Astrocyte (in vitro differentiated cells and primary cell): ENCODE measurements around the gene PLSCR1. TPM values are rescaled to one million over a fixed set of nuclear protein-coding genes. Genes with fewer than 3 reads are reported as not detected.

ENCODE experiments used
- DNase-seq: peaks from one replicate; pipeline ENCODE4 v3.0.0-alpha.2; 2010; ENCODE audit warnings: low read depth
- FAIRE-seq: peaks from 2 replicates; lab custom pipeline; 2011; peaks lifted over from hg19 to GRCh38; lab: Jason Lieb, UNC
- H2AFZ ChIP-seq: 2 replicates; pipeline ENCODE4 v1.6.0; 2012; ENCODE audit warnings: low read depth, low read length, inconsistent platforms
- H3K27ac ChIP-seq: 2 replicates; pipeline ENCODE4 v1.5.1; 2011; ENCODE audit warnings: low read depth, low read length, inconsistent platforms
- H3K27me3 ChIP-seq: 2 replicates; pipeline ENCODE4 v1.6.0; 2011; ENCODE audit warnings: low read length, inconsistent platforms; ENCODE audit not compliant: insufficient read depth
- H3K36me3 ChIP-seq: 2 replicates; pipeline ENCODE4 v1.5.1; 2011; ENCODE audit warnings: low read length, inconsistent platforms; ENCODE audit not compliant: insufficient read depth
- H3K4me1 ChIP-seq: 2 replicates; pipeline ENCODE4 v1.5.1; 2011; ENCODE audit warnings: low read length, inconsistent platforms; ENCODE audit not compliant: insufficient read depth
- H3K4me2 ChIP-seq: 2 replicates; pipeline ENCODE4 v1.6.0; 2012; ENCODE audit warnings: low read length, inconsistent platforms
- H3K4me3 ChIP-seq: 2 replicates; pipeline ENCODE4 v1.5.1; 2011; ENCODE audit warnings: low read depth, mild to moderate bottlenecking, low read length, inconsistent platforms; ENCODE audit not compliant: insufficient read depth
- H3K79me2 ChIP-seq: 2 replicates; pipeline ENCODE4 v1.6.0; 2012; ENCODE audit warnings: mild to moderate bottlenecking, low read length, inconsistent platforms; ENCODE audit not compliant: insufficient read depth
- H3K9ac ChIP-seq: 2 replicates; pipeline ENCODE4 v1.6.0; 2012; ENCODE audit warnings: mild to moderate bottlenecking, low read length, inconsistent platforms
- H3K9me3 ChIP-seq: 2 replicates; pipeline ENCODE4 v1.5.1; 2012; ENCODE audit warnings: low read depth, mild to moderate bottlenecking, low read length, inconsistent platforms; ENCODE audit not compliant: insufficient read depth
- H4K20me1 ChIP-seq: 2 replicates; pipeline ENCODE4 v1.6.0; 2012; ENCODE audit warnings: low read length, inconsistent platforms; ENCODE audit not compliant: insufficient read depth
- H3K27ac Mint-ChIP-seq: one replicate; pipeline ENCODE4 v1.8.0; 2021; ENCODE audit warnings: mild to moderate bottlenecking, mixed read lengths; ENCODE audit not compliant: unreplicated experiment
- H3K27me3 Mint-ChIP-seq: one replicate; pipeline ENCODE4 v1.8.0; 2021; ENCODE audit warnings: low read depth, mixed read lengths; ENCODE audit not compliant: unreplicated experiment
- H3K36me3 Mint-ChIP-seq: one replicate; pipeline ENCODE4 v1.8.0; 2021; ENCODE audit warnings: low read depth, mixed read lengths; ENCODE audit not compliant: unreplicated experiment
- H3K4me1 Mint-ChIP-seq: one replicate; pipeline ENCODE4 v1.8.0; 2021; ENCODE audit warnings: low read depth, mixed read lengths; ENCODE audit not compliant: unreplicated experiment
- H3K4me3 Mint-ChIP-seq: one replicate; pipeline ENCODE4 v1.8.0; 2021; ENCODE audit warnings: mild to moderate bottlenecking, moderate library complexity, mixed read lengths; ENCODE audit not compliant: unreplicated experiment
- H3K9me3 Mint-ChIP-seq: one replicate; pipeline ENCODE4 v1.8.0; 2021; ENCODE audit warnings: mild to moderate bottlenecking, mixed read lengths; ENCODE audit not compliant: unreplicated experiment
- EZH2 ChIP-seq: IDR thresholded peaks from 2 replicates; pipeline ENCODE4 v1.6.1; 2012; ENCODE audit warnings: mild to moderate bottlenecking, low read length, inconsistent platforms; ENCODE audit not compliant: insufficient read depth
- total RNA-seq: library from RNA; stranded (reverse); gene quantifications from 2 replicates; pipeline ENCODE4 v1.2.1, GENCODE V29; 2021
- TF ChIP-seq, protein P1 (sequence below): IDR thresholded peaks from 2 replicates; pipeline ENCODE4 v1.5.1; 2011; ENCODE audit warnings: low read depth, mild to moderate bottlenecking, inconsistent platforms, low read length, moderate library complexity; ENCODE audit not compliant: insufficient read depth

The PLSCR1 gene
- total RNA-seq, 1 donor from 2014 or later, result 178 TPM

DNA sequence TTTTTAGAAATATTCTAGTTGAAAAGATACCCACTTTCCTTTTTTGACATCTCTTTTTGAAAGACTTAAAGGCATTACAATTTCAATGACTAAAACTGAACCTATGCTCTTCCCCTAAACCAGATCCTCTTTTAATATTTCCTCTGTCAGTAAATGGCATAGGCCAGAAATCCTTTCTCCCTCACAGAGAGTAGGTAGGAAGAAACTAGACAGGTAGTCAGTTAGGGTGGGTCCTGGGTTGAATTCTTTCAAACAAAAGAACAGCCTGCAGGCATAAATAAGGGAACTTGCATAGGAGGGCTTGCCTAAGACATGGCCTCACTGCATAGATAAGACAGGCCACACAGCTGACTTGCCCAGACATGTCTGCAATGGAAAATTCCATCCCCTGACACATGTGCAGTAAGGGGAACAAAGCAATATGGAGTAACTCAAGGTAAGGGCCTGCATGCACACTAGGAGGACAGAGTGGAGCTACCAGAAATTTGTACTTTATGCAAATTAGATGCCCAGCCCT lies 37.6 kb upstream of the PLSCR1 start:
- Histone ChIP-seq H3K36me3 (no peaks in the 10 kb centered on the region), H3K4me3 (no peak overlapping the region), H3K9me3 (no peaks in the 10 kb centered on the region), H2AFZ (peak overlapping the region; percentile 59), H3K4me2 (no peak overlapping the region), H3K9ac (no peak overlapping the region), H3K27ac (no peak overlapping the region), H3K4me1 (no peaks in the 10 kb centered on the region), H3K79me2 (no peaks in the 10 kb centered on the region), H3K27me3 (no peaks in the 10 kb centered on the region), H4K20me1 (no peaks in the 10 kb centered on the region)
- Mint-ChIP-seq H3K9me3 (peaks cover 7% of the 10 kb centered on the region), H3K27me3 (no peaks in the 10 kb centered on the region), H3K36me3 (peaks cover 3% of the 10 kb centered on the region), H3K4me3 (no peak overlapping the region), H3K4me1 (peaks cover 22% of the 10 kb centered on the region), H3K27ac (peak overlapping the region; percentile 97)
- FAIRE-seq, result no peak
- DNase-seq, result peak; percentile 34
- TF ChIP-seq EZH2, result no peak
- TF ChIP-seq, protein P1, sequence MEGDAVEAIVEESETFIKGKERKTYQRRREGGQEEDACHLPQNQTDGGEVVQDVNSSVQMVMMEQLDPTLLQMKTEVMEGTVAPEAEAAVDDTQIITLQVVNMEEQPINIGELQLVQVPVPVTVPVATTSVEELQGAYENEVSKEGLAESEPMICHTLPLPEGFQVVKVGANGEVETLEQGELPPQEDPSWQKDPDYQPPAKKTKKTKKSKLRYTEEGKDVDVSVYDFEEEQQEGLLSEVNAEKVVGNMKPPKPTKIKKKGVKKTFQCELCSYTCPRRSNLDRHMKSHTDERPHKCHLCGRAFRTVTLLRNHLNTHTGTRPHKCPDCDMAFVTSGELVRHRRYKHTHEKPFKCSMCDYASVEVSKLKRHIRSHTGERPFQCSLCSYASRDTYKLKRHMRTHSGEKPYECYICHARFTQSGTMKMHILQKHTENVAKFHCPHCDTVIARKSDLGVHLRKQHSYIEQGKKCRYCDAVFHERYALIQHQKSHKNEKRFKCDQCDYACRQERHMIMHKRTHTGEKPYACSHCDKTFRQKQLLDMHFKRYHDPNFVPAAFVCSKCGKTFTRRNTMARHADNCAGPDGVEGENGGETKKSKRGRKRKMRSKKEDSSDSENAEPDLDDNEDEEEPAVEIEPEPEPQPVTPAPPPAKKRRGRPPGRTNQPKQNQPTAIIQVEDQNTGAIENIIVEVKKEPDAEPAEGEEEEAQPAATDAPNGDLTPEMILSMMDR, result no peak

DNA sequence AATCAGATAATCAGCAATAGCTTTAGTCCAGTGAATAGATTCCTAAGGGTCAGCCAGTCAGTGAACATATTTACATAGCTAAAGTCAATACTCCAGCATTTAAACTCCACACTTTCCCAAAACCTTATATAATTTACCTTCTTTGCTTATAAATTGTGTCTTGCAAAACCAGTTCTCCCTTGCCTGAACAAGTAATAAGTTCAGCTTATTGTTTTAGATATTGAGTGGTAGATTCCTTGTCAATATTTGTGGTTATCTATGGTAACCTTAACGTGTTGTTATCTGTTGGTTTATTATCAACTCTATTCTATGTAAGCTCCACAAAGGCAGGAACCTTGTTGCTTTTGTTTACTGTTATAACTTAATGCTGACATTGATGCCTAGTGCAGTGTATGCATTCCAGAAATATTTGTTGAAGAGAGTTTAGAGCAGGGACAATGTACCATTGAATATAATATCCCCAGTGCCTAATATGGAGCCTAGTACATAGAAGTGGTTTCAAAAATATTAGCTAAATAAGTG lies 36.7 kb upstream of the PLSCR1 start:
- H3K36me3 ChIP-seq, result no peaks in the 10 kb centered on the region
- H3K27ac Mint-ChIP-seq, result peak overlapping the region; percentile 85
- H3K27me3 Mint-ChIP-seq, result no peaks in the 10 kb centered on the region
- H3K4me1 Mint-ChIP-seq, result peaks cover 22% of the 10 kb centered on the region
- no peak overlapping the region for H2AFZ ChIP-seq
- no peaks in the 10 kb centered on the region for H3K27me3 ChIP-seq
- TF ChIP-seq, protein P1, result no peak
- TF ChIP-seq EZH2, result no peak
- peaks cover 7% of the 10 kb centered on the region for H3K9me3 Mint-ChIP-seq
- FAIRE-seq, result peak; percentile 69
- H3K4me2 ChIP-seq, result no peak overlapping the region
- H3K27ac ChIP-seq, result no peak overlapping the region
- H3K9me3 ChIP-seq, result no peaks in the 10 kb centered on the region
- DNase-seq, result no peak
- H3K36me3 Mint-ChIP-seq, result peaks cover 3% of the 10 kb centered on the region
- no peak overlapping the region for H3K4me3 Mint-ChIP-seq
- no peaks in the 10 kb centered on the region for H3K4me1 ChIP-seq
- H3K79me2 ChIP-seq, result no peaks in the 10 kb centered on the region
- no peak overlapping the region for H3K4me3 ChIP-seq
- no peak overlapping the region for H3K9ac ChIP-seq
- H4K20me1 ChIP-seq, result no peaks in the 10 kb centered on the region

DNA sequence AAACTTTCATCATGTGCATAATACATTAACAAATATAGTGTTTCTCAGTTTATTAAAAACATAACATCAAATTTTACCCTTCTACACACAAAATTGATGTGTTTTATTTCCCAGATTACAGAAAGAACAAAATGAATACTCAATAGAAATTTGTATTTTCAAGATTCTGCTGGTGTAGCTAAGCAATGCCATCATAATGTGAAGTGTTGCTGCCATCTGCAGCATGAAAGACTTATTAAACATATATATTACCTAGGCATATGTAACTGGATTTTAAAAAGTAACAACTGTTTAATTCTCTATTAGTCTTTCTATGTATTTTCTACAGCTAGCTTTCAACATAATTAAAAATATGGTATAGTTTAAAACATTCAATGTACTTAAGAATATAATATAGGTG lies 33.3 kb upstream of the PLSCR1 start:
- no peaks in the 10 kb centered on the region for H3K79me2 ChIP-seq
- no peak overlapping the region for H2AFZ ChIP-seq
- H3K36me3 Mint-ChIP-seq, result no peaks in the 10 kb centered on the region
- H3K4me3 Mint-ChIP-seq, result no peak overlapping the region
- H3K9me3 Mint-ChIP-seq, result peaks cover 3% of the 10 kb centered on the region
- H3K27me3 Mint-ChIP-seq, result no peaks in the 10 kb centered on the region
- DNase-seq, result peak; percentile 29
- H3K27ac ChIP-seq, result no peak overlapping the region
- no peak overlapping the region for H3K4me2 ChIP-seq
- H3K4me3 ChIP-seq, result no peak overlapping the region
- no peak overlapping the region for H3K9ac ChIP-seq
- H3K27ac Mint-ChIP-seq, result no peak overlapping the region
- TF ChIP-seq, protein P1, result peak; percentile 24
- TF ChIP-seq EZH2, result no peak
- H4K20me1 ChIP-seq, result no peaks in the 10 kb centered on the region
- peaks cover 18% of the 10 kb centered on the region for H3K4me1 Mint-ChIP-seq
- FAIRE-seq, result peak; percentile 32
- no peaks in the 10 kb centered on the region for H3K4me1 ChIP-seq
- no peaks in the 10 kb centered on the region for H3K9me3 ChIP-seq
- no peaks in the 10 kb centered on the region for H3K27me3 ChIP-seq
- no peaks in the 10 kb centered on the region for H3K36me3 ChIP-seq
